A549 (cell line): ENCODE data around the gene ZNF662. TPM values are rescaled to one million over a fixed set of nuclear protein-coding genes. Genes with fewer than 3 reads are reported as not detected.

ENCODE experiments used
- ATAC-seq, 2 experiments: fragments of 200-7000 bp in 1 of 2; fragments of >200 bp in 1 of 2; cut with Nextera tagmentation in 1 of 2; cut with Tn5 transposase in 1 of 2; 3 replicates each; pipeline versions ENCODE4 v1.8.0 to v1.9.1; 2018 to 2020; ENCODE audit warnings: mild to moderate bottlenecking in 1 of 2, moderate library complexity in 1 of 2
- CTCF ChIA-PET: fragments of 300-600 bp; sonication (Branson Sonifier 250); formaldehyde crosslinking; extraction: SDS; loops from one replicate; lab custom pipeline; 2021; ENCODE audit warnings: antibody characterized with exemption, inconsistent platforms; lab: Yijun Ruan, JAX
- POLR2A ChIA-PET: fragments of 350-600 bp; formaldehyde crosslinking; extraction: SDS; loops from one replicate; lab custom pipeline; 2021; ENCODE audit warnings: antibody characterized with exemption, inconsistent platforms; lab: Yijun Ruan, JAX
- DNase-seq, 2 experiments: peaks; one replicate each; pipeline versions ENCODE4 v3.0.0 to v3.0.0-alpha.2; 2011 to 2016; ENCODE audit warnings: low read depth in 1 of 2, low spot score in 1 of 2
- FAIRE-seq: peaks from 2 replicates; lab custom pipeline; 2011; peaks lifted over from hg19 to GRCh38; lab: Jason Lieb, UNC
- H3K27ac ChIP-seq, 2 experiments: fragments of >200 bp; sonication (Bioruptor Twin); formaldehyde crosslinking; 3 replicates each; pipeline ENCODE4 v1.5.1; 2016 to 2017
- H3K4me1 ChIP-seq: fragments of >200 bp; sonication (Bioruptor Twin); formaldehyde crosslinking; 3 replicates; pipeline ENCODE4 v1.6.1; 2016
- H3K4me2 ChIP-seq: fragments of >200 bp; sonication (Bioruptor Twin); formaldehyde crosslinking; 3 replicates; pipeline ENCODE4 v1.6.1; 2016
- H3K4me3 ChIP-seq: fragments of >200 bp; sonication (Bioruptor Twin); formaldehyde crosslinking; 3 replicates; pipeline ENCODE4 v1.5.1; 2016
- H3K9me3 ChIP-seq: fragments of >200 bp; sonication (Bioruptor Twin); formaldehyde crosslinking; 3 replicates; pipeline ENCODE4 v1.6.1; 2016
- CBX8 ChIP-seq: fragments of 200-600 bp; sonication (generic); IDR thresholded peaks from 2 replicates; pipeline ENCODE4 v1.6.1; 2016
- CHD4 ChIP-seq: fragments of 200-600 bp; sonication (generic); IDR thresholded peaks from 2 replicates; pipeline ENCODE4 v1.6.1; 2016; ENCODE audit warnings: antibody characterized with exemption, mild to moderate bottlenecking, borderline replicate concordance
- EHF ChIP-seq: fragments of 250-450 bp; sonication (Bioruptor Pico); IDR thresholded peaks from 2 replicates; pipeline ENCODE4 v1.5.0; 2020; ENCODE audit warnings: mild to moderate bottlenecking
- ESRRA ChIP-seq: fragments of 150-350 bp; IDR thresholded peaks from 2 replicates; pipeline ENCODE4 v1.6.1; 2014; ENCODE audit warnings: mild to moderate bottlenecking, low read length, borderline replicate concordance
- FOSB ChIP-seq: fragments of 250-450 bp; sonication (Bioruptor Pico); IDR thresholded peaks from 2 replicates; pipeline ENCODE4 v1.5.0; 2020; ENCODE audit warnings: mild to moderate bottlenecking, moderate library complexity
- KDM1A ChIP-seq: fragments of 200-600 bp; sonication (generic); IDR thresholded peaks from 2 replicates; pipeline ENCODE4 v1.6.1; 2016; ENCODE audit warnings: low read depth, mild to moderate bottlenecking
- KDM5A ChIP-seq: fragments of 200-600 bp; sonication (generic); IDR thresholded peaks from 2 replicates; pipeline ENCODE4 v1.6.1; 2016; ENCODE audit warnings: antibody characterized with exemption, mild to moderate bottlenecking
- MAX ChIP-seq: IDR thresholded peaks from 2 replicates; pipeline ENCODE4 v1.6.1; 2012
- POLR2AphosphoS2 ChIP-seq: conservative IDR thresholded peaks from 2 replicates; pipeline ENCODE4 v1.6.1; 2012; ENCODE audit warnings: low read length, improper control_type of control experiment, inconsistent platforms
- RNF2 ChIP-seq: fragments of 200-600 bp; sonication (generic); IDR thresholded peaks from 2 replicates; pipeline ENCODE4 v1.6.1; 2016; ENCODE audit warnings: low read depth, mild to moderate bottlenecking, antibody characterized with exemption, moderate library complexity, borderline replicate concordance
- ZC3H11A ChIP-seq: fragments of 450-650 bp; IDR thresholded peaks from 2 replicates; pipeline ENCODE4 v1.6.1; 2014; ENCODE audit warnings: antibody characterized with exemption, mild to moderate bottlenecking
- ZFP36 ChIP-seq: fragments of 450-650 bp; IDR thresholded peaks from 2 replicates; pipeline ENCODE4 v1.6.1; 2014; ENCODE audit warnings: borderline replicate concordance; ENCODE audit not compliant: partially characterized antibody
- WGBS: methylation state at CpG from one replicate; pipeline ENCODE4 v1.1.6; 2017; ENCODE audit errors: missing lambda C conversion rate; 5-methylcytosine and 5-hydroxymethylcytosine counted together
- polyA plus RNA-seq, 4 experiments: library from polyadenylated mRNA; depleted of rRNA in 3 of 4; stranded (reverse); fragments of >200 nt; fragmentation: RNase III in 1 of 4; extraction: RNeasy Plus Mini Kit Qiagen cat#74134 plus additional on column Dnase treatment in 1 of 4; gene quantifications; 2 replicates in 3 of 4; 3 replicates in 1 of 4; pipeline ENCODE4 v1.2.3, GENCODE V29; 2011 to 2017
- TF ChIP-seq, protein P1 (sequence below): fragments of 450-650 bp; IDR thresholded peaks from 2 replicates; pipeline ENCODE4 v1.6.1; 2014; ENCODE audit warnings: antibody characterized with exemption
- TF ChIP-seq, protein P2 (sequence below): fragments of 200-600 bp; sonication (generic); IDR thresholded peaks from 2 replicates; pipeline ENCODE4 v1.6.1; 2016; ENCODE audit warnings: antibody characterized with exemption, mild to moderate bottlenecking, moderate library complexity
- TF ChIP-seq, protein P3 (sequence below): fragments of 250-450 bp; sonication (Bioruptor Pico); IDR thresholded peaks from 2 replicates; pipeline ENCODE4 v1.5.0; 2021; ENCODE audit warnings: mild to moderate bottlenecking, moderate library complexity, borderline replicate concordance

ZNF662 gene
- polyA plus RNA-seq, 2 of the 4 experiments (the other 2 are of a cell fraction) = not detected

GRCh38 chr3:42957573-42957972, 51.6 kb downstream of the ZNF662 start:
- ATAC-seq = no peak
- ChIA-PET CTCF (no interaction called here), POLR2A (no interaction called here)
- H3K4me3 ChIP-seq = no peak overlapping the region
- H3K9me3 ChIP-seq = no peaks in the 10 kb centered on the region
- 34% methylated on average over 3 of the region's 3 CpGs for WGBS
- no peaks in the 10 kb centered on the region for H3K4me1 ChIP-seq
- no peak for FAIRE-seq
- H3K4me2 ChIP-seq = no peak overlapping the region
- no peak for DNase-seq
- H3K27ac ChIP-seq = no peak overlapping the region
- TF ChIP-seq, protein P1, sequence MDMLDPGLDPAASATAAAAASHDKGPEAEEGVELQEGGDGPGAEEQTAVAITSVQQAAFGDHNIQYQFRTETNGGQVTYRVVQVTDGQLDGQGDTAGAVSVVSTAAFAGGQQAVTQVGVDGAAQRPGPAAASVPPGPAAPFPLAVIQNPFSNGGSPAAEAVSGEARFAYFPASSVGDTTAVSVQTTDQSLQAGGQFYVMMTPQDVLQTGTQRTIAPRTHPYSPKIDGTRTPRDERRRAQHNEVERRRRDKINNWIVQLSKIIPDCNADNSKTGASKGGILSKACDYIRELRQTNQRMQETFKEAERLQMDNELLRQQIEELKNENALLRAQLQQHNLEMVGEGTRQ = no peak
- TF ChIP-seq CBX8 (no peak), EHF (CRISPR knock-in tag) (no peak), ZFP36 (no peak), RNF2 (no peak), ZC3H11A (no peak), ESRRA (no peak), KDM5A (no peak), MAX (no peak), KDM1A (no peak), CHD4 (no peak), POLR2AphosphoS2 (no peak), FOSB (no peak)
- TF ChIP-seq, protein P2, sequence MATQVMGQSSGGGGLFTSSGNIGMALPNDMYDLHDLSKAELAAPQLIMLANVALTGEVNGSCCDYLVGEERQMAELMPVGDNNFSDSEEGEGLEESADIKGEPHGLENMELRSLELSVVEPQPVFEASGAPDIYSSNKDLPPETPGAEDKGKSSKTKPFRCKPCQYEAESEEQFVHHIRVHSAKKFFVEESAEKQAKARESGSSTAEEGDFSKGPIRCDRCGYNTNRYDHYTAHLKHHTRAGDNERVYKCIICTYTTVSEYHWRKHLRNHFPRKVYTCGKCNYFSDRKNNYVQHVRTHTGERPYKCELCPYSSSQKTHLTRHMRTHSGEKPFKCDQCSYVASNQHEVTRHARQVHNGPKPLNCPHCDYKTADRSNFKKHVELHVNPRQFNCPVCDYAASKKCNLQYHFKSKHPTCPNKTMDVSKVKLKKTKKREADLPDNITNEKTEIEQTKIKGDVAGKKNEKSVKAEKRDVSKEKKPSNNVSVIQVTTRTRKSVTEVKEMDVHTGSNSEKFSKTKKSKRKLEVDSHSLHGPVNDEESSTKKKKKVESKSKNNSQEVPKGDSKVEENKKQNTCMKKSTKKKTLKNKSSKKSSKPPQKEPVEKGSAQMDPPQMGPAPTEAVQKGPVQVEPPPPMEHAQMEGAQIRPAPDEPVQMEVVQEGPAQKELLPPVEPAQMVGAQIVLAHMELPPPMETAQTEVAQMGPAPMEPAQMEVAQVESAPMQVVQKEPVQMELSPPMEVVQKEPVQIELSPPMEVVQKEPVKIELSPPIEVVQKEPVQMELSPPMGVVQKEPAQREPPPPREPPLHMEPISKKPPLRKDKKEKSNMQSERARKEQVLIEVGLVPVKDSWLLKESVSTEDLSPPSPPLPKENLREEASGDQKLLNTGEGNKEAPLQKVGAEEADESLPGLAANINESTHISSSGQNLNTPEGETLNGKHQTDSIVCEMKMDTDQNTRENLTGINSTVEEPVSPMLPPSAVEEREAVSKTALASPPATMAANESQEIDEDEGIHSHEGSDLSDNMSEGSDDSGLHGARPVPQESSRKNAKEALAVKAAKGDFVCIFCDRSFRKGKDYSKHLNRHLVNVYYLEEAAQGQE = no peak
- TF ChIP-seq, protein P3, sequence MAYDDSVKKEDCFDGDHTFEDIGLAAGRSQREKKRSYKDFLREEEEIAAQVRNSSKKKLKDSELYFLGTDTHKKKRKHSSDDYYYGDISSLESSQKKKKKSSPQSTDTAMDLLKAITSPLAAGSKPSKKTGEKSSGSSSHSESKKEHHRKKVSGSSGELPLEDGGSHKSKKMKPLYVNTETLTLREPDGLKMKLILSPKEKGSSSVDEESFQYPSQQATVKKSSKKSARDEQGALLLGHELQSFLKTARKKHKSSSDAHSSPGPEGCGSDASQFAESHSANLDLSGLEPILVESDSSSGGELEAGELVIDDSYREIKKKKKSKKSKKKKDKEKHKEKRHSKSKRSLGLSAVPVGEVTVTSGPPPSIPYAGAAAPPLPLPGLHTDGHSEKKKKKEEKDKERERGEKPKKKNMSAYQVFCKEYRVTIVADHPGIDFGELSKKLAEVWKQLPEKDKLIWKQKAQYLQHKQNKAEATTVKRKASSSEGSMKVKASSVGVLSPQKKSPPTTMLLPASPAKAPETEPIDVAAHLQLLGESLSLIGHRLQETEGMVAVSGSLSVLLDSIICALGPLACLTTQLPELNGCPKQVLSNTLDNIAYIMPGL (CRISPR knock-in tag) = no peak

GRCh38 chr3:42960282-42960681, 54.3 kb downstream of the ZNF662 start:
- no peaks in the 10 kb centered on the region for H3K9me3 ChIP-seq
- ChIA-PET CTCF (interaction anchor here (1.4 to 3.5 kb wide), 5 partner anchors 20 to 543 kb away, joined by 3 to 33 read pairs (median 12); partner anchors contain the start of gene GASK1A), POLR2A (no interaction called here)
- WGBS = 1% methylated on average over 5 of the region's 5 CpGs
- no peak overlapping the region for H3K27ac ChIP-seq
- DNase-seq (no peak), ATAC-seq (no peak), FAIRE-seq (no peak)
- TF ChIP-seq, protein P2 = peak; percentile 73
- TF ChIP-seq EHF (CRISPR knock-in tag) = no peak
- no peak overlapping the region for H3K4me2 ChIP-seq
- H3K4me1 ChIP-seq = no peaks in the 10 kb centered on the region
- no peak overlapping the region for H3K4me3 ChIP-seq
